HCEC 1CT (cell line): ENCODE measurements around the gene TBCD.

Experiments used
- DNase-seq: peaks from one replicate; pipeline ENCODE4 v3.0.0-alpha.2; 2017

Gene TBCD

DNA sequence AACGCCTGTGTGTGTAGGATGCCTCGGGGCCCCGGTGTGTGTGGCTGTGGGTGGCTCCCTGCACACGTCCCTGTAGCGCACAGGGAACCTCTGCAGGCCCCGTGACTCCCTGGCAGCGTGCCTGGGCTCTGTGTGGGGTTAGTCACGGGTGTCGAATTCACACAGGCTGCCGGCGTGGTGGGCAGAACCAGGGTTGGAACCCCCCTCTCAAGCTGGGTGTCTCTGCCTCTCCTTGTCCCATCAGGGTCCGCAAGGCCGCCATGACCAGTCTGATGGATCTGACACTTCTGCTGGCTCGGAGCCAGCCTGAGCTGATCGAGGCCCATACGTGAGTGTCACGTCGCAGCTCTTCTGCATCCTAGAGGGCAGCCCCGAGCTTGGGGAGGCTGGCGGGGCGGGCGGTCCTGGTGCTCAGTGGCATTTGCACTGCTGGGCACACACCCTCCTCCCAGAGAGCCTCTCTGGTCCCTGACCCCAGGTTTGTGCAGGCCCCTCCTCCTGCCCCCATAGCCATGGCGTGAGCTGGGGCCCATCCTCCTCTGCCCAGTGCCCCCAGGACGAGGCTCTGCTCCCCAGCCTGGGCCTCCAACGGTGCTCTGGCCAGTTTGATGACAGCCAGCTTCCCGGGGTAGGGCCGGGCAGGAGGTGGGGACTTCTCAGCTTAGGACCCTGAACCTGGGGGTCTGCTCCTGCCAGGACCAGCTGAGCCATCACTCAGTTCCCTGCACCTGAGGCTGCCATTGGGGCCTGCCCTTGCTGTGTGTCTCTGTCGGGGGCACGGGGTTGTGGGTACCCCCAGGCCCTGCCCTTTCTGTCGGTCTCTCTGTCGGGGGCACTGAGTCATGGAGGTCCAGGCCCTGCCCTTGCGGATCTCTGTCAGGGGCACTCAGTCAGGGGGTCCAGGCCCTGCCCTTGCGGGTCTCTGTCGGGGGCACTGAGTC, 176.1 kb downstream of the TBCD start:
- no peak for DNase-seq

- no peak for DNase-seq
These were observed 177.3 kb downstream of the TBCD start for GRCh38 chr17:82929011-82929622.

- DNase-seq, result no peak
These were observed 177.8 kb downstream of the TBCD start for GRCh38 chr17:82929676-82930042.

DNA sequence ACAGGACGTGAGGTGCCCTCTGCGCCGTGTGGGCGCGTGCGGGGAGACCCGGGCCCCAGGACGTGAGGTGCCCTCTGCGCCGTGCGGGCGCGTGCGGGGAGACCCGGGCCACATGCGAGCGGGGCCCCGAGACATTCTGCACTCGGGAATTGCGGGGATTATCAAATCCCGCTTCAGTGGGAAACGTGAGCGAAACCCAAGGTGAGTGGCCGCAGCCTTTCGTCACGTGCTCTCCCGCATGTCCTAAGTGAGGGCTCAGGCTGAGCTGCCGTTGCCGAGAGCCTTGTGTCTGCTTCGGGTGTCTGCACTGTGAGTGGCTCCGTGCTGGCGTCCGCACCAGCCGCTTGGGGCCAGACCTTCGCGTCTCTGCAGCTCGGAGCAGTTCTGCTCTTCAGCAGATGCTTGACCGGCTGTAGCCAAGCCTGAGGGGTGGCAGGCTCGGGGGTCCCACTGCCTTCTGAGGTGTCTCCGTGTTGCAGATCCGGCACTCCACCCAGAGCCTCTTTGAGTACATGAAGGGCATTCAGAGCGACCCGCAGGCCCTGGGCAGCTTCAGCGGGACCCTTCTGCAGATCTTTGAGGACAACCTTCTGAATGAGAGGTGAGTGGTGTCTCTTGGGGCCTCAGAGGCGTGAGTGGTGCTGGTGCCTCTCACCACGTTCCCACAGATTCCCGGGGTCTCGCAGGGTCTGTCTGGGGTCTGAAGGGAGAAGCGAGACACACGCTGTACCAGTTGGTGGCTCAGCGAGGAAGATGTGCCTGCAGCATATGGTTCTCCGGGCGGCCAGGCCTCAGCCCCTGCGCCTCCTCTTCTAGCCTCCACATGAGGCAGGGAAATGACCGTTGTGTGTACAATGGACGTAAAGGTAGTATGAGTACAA, 178.4 kb downstream of the TBCD start:
- DNase-seq, result no peak

- DNase-seq, result no peak
These were observed 179.2 kb downstream of the TBCD start for GRCh38 chr17:82930924-82931698.

DNA sequence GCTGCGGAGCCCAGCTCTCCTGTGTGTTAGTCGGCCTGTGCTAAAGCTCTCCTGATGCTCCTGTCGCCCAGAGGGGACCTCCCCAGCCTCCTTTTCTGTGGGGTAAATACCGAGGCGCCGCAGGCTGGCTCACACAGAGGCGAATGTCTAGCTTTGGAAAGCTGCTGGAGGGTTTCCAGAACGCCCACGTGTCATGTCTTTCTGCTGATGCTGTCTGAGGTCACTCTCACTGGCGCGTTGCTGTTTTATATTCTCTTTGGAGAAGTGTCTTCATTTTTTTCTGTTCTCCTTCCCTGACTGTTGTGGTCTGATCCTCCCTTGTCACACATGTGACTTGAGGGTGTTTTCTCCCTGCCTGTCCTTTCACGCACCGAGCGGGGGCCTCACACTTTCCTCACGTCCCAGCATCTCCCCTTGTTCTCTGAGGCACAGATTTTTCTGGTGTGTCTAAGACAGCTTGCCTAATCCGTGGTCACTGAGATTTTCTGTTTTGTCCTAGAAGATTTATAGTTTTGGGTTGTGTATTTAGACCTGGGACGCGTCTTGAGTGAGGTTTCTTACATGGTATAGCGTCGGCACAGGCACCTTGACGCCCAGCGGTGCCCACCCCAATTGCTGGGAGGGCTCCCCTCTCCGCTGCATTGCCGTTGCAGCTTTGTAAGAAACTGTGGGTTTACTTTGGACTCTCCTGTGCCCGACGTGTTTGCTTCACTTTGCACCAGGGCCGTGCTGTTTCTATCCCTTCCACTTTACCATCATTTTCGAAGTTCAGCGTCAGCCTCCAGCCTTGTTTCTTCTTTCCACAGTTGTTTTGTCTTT, 180.0 kb downstream of the TBCD start:
- DNase-seq, result peak; percentile 87

- peak; percentile 90 for DNase-seq
These were observed 180.8 kb downstream of the TBCD start for GRCh38 chr17:82932518-82933310.

GRCh38 chr17:82933911-82934310, 182.0 kb downstream of the TBCD start:
- no peak for DNase-seq

- DNase-seq, result no peak
These were observed 184.3 kb downstream of the TBCD start for GRCh38 chr17:82935966-82936767.

DNA sequence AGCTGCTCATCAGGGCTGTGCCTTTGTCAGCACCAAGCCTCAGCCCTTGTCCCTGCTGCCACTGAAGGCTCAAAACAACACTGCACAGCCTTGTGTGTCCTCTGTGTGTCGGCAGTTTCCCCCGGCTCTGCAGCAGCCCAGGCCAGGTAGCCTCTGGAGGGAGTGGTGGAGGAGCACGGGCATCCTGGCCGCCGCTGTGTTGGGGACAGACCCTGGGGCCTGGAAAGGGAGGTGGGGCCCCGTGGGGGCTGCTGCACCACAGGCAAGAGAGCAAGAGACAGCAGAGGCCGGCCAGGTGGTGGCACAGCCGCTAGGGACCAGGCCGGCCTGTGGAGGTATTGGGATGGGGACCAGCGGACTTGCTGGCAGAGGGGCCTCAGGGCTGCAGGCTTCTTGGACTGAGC, 184.9 kb downstream of the TBCD start:
- DNase-seq, result no peak

DNA sequence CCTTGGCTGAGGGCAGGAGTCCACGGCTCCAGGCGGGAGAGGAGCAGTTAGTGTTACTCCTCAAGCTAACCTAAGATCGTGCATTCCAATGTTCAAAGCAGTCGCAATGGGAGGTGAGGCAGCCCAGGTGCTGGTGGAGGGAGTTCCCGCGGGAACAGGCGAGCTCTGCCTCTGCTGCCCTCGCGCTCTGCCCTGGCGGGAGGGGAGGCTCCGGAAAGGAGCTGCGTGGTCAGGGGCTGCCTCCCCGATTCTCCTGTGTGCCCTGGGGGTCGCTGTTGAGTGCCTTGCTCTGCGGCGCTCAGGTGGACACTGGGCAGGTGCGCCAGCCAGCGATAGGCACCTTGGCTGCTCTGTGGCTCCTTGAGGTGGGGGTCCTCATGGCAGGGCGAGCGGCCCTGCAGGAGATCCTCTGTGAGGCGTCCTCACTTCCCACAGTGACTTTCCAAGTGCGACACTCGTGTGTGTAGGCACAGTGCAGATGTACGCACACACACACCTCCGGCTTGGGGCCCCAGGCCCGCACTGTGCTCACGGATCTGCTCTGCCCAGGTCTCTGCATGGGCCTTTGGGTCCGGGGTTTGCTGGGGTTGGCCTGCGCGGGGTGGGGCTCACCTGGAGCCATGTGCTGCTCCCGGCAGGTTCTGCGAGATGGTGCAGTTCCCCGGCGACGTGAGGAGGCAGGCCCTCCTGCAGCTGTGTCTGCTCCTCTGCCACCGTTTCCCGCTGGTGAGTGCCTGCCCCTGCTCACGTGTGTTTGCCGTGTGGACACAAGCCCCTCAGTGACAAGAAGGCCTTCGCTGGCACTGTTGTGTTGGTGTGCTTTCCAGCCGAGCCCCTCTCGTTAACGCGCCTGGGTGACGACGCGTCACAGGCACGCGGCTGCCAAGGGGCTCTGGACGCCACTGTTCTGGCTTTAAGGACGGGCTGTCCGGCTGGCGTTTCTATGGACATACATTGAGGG, 185.8 kb downstream of the TBCD start:
- DNase-seq, result no peak

GRCh38 chr17:82938486-82938872, 186.6 kb downstream of the TBCD start:
- DNase-seq, result no peak

- DNase-seq, result no peak
These were observed 187.2 kb downstream of the TBCD start for GRCh38 chr17:82938873-82939620.

GRCh38 chr17:82939621-82940135, 187.8 kb downstream of the TBCD start:
- no peak for DNase-seq

DNA sequence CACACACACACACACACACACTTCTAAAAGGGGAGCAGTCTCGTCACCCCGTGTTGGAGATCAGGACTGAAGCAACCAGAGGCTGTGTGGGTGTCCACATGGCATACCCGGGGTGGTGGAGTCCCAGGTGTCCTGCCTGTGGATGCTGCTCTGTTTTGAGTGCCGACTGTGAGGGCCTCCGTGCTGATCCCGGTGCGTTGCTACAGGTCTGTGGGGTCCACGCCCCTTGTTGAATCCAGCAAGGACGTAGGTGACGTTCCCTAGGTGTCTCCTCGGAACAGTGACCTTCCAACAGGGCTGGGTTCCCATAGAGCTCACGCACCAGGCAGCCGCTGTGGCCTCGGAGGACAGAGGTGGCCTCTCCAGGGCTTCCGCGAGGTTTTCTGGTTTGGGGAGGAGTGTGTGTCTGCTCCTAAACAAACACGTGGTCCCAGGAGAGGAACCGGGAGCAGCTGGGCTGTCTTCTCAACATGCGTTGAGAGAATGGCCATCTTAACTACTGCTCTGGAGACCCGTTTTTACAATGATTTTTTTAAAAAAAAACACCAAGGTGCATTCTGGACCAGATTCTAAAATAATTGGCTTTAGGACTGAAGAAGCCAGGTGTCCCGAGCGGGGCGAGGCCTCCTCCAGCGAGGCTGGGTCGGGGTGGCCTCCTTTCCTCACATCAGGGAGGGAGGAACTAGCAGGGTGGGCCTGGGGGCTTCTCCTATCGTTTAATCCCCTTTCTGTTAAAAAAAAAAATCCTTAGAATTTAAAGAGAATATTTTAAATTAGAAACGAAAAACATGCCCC, 188.6 kb downstream of the TBCD start:
- DNase-seq, result no peak
